HG03521 (cell line): ENCODE measurements around the gene ZNF142.
"Not testable (repeated sequence)": the region's sequence is repeated elsewhere in the genome, so short reads cannot be mapped to it uniquely, and the experiment has no call there.

Source experiments
- ATAC-seq: cut with Tn5 transposase; IDR thresholded peaks from one replicate; pipeline ENCODE4 v1.9.1; 2021; ENCODE audit warnings: mild to moderate bottlenecking, moderate library complexity; ENCODE audit not compliant: unreplicated experiment

Gene ZNF142

GRCh38 chr2:218659258-218659987, at the start of gene ZNF142, which contains the start of gene BCS1L:
ZNF142 (minus strand) TSS chr2:218659623; CDS start chr2:218656429, 3,194 bp downstream.
BCS1L (plus strand) TSS chr2:218659683; CDS start chr2:218660988, 1,305 bp downstream.
- peak; percentile 95 for ATAC-seq

DNA sequence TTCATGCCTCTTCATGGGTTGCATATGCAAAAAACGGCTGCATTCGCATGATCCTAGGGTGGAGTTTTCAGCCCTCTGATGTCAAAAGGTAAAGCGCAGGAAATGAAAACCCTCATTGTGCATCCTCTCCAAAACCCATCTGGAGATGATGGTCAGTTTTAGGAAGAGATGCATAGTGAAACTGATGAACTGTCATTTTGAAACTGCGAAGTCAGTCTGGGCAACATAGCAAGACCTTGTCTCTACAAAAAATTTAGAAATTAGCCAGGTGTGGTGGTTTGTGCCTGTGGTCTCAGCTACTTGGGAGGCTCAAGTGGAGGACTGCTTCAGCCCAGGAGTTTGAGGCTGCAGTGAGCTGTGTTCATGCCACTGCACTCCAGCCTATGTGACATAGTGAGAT, 48.7 kb upstream of the ZNF142 start:
- ATAC-seq, result no peak

GRCh38 chr2:218703341-218703740, 43.9 kb upstream of the ZNF142 start:
- no peak for ATAC-seq

DNA sequence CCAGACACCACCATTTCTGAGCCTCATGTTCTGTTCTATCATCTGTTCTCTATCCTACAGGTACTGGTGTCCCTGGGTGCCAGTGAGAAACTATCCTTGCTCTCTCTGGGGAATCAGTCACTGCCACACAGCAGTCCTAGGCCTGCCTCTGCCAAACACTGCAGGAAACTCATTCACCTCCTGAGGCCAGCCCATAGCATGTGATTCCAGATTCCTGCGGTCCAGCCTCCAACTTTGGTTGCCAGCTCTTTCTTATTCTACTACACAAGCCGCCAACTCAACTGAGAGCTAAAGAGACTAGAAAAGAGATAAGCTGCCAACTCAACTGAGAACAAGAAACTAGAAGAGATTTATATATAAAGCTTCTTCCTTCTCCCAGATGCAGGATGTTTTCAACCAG, 42.4 kb upstream of the ZNF142 start:
- ATAC-seq, result no peak

DNA sequence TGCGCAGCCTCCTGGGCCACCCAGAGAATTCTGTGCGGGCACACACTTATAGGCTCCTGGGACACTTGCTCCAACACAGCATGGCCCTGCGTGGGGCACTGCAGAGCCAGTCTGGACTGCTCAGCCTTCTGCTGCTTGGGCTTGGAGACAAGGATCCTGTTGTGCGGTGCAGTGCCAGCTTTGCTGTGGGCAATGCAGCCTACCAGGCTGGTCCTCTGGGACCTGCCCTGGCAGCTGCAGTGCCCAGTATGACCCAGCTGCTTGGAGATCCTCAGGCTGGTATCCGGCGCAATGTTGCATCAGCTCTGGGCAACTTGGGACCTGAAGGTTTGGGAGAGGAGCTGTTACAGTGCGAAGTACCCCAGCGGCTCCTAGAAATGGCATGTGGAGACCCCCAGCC, 39.5 kb upstream of the ZNF142 start:
- no peak for ATAC-seq

DNA sequence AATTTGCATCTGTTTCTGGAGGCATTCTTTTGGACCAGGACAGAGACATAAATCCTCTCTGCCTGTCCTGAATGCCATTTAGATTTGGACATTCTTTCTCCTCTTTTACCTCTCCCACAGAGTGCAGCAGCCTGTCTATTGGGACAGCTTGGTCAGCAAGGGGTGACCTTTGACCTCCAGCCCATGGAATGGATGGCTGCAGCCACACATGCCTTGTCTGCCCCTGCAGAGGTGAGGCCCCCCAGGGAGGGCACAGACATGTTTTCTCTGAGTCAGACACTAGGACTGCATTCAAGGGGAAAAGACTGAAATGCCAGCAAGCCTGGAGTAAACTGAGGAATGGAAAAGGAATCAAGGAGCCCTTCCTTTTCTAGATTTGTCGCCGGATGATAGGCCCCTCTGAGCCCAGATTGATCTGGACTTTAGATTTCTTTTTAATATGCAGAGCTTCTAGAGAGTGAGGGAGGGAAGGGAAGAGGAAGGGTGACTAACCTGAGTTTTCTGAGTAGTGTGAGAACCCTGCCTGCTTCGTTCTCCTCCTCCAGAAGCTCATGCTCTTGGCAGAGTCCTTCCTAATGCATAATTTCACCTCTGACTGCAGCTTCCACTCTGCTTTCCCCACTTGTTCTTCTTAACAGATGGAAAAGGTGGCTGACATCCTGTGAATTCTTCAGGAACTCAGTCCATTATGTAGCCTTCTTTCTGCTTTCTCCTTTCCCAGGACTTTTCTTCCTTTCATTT, 35.2 kb upstream of the ZNF142 start:
- no peak for ATAC-seq

GRCh38 chr2:218691234-218691633, 31.8 kb upstream of the ZNF142 start:
- no peak for ATAC-seq

DNA sequence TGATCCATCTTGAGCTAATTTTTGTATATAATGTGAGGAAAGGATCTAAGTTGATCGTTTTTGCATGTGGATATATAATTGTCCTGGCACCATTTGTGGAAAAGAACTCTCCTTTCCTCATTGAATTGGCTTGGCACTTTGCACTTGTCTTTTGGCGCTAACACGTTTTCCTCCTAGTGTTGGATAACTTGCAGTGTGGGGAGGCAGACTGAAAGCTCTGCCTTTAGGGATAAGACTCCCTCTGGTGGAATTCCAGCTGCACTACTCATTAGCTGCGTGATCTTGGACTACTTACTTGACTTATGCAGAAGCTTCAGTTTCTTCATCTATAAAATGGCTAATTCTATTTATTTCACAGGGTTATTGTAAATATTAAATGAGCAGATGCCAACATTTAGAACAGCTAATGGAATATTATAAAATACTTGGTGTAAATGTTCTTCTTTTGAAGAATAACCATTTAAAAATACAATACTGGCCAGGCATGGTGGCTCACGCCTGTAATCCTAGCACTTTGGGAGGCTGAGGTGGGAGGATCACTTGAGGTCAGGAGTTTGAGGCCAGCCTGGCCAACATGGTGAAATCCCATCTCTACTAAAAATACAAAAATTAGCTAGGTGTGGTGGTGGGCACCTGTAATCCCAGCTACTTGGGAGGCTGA, 28.1 kb upstream of the ZNF142 start:
- not testable (repeated sequence) for ATAC-seq

GRCh38 chr2:218680061-218680460, 20.6 kb upstream of the ZNF142 start:
- ATAC-seq, result no peak

- no peak for ATAC-seq
Measured at GRCh38 chr2:218679119-218679518, 19.7 kb upstream of the ZNF142 start.

DNA sequence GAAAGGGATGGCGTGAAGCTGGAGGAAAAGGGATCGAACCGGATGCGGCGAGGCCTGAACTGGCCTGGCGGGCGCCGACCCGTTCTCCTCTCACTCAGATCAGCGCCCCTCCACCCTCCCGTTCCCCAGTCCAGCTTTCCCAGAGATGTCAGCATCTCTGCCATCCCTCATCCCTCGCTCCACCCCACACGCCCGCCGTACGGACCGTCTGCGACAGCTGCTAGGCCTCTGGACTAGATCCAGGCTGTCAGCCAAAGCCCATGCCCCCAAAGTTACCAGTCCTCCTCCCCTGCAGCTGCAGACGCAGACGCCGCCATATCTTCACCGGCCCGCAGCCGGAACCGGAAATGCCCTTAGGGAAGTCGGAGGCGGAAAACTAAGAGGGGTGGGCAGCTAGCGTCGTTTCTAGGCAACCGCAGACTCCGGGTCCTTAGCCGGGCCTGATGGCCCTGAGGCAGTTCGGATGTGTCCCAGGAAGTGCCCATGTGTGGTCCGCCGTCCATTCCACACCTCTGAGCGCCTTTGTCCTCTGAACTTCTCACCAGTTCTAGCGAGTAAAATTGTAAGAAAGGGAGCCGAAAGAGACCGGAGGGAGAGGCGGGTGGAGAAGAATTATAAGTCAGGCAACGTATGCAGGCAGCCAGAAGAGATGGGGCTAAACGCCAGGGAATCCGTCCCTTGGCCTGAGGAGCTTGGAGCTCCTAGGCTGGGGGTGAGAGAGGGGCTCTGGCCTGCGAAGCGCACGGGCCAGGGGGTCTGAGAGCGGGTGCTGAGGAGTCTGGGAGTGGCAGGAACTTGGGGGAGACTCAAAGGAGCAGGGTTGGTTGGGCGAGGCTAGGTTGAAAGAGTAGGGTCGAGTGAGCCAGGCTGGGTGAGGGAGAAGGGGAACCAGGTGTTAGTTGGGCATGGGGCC, 12.5 kb upstream of the ZNF142 start, which contains the start of the genes RNF25 and STK36:
Gene RNF25 (minus strand): TSS at position 349 of the 913 bp plus-strand sequence. CDS start 32 bp downstream, at position 317.
Gene STK36 (plus strand): TSS at position 433 of the 913 bp plus-strand sequence. CDS start 744 bp downstream, outside the sequence.
- peak; percentile 96 for ATAC-seq

GRCh38 chr2:218671097-218671653, 11.8 kb upstream of the ZNF142 start:
- ATAC-seq, result no peak

- ATAC-seq, result no peak
Measured at GRCh38 chr2:218664653-218665052, 5.2 kb upstream of the ZNF142 start.

DNA sequence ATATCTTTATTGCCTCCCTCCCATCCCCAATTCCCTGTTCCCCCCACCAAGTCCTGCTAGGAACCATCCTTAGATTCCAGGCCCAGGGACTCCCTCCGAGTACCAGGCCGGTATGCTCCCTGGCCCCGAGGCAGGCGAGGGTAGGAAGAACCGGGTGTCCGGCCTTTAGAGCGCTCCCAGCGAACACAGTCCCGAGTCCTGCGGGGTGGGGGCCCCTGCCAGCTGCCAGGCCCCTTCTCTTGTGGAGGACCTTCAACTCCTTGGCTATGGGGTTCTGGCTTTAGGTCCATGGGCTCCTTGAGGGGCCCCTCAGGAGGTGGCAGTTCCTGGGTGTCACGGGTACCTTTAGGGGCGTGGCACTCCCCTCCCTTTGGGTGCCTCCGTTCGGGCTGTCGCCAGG, 4.5 kb upstream of the ZNF142 start:
- ATAC-seq, result no peak

DNA sequence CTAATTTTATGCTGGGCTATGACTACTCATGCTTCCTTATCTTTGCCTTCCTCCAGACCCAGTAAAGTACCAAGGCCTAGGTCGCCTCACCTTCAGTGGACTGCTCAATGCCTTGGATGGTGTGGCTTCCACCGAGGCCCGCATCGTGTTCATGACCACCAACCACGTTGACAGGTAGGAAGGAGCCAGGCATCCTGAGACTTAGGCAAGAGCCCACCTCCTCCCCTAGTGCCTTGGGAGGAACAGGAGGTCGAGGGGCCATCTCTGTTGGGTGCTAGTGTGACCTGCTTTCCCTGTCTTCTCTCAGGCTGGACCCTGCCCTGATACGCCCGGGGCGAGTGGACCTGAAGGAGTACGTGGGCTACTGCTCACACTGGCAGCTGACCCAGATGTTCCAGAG, 3.4 kb upstream of the ZNF142 start:
- no peak for ATAC-seq

- no peak for ATAC-seq
Measured at GRCh38 chr2:218662377-218662776, 3.0 kb upstream of the ZNF142 start.

GRCh38 chr2:218659988-218660358, 550 bp upstream of the ZNF142 start:
- no peak for ATAC-seq

DNA sequence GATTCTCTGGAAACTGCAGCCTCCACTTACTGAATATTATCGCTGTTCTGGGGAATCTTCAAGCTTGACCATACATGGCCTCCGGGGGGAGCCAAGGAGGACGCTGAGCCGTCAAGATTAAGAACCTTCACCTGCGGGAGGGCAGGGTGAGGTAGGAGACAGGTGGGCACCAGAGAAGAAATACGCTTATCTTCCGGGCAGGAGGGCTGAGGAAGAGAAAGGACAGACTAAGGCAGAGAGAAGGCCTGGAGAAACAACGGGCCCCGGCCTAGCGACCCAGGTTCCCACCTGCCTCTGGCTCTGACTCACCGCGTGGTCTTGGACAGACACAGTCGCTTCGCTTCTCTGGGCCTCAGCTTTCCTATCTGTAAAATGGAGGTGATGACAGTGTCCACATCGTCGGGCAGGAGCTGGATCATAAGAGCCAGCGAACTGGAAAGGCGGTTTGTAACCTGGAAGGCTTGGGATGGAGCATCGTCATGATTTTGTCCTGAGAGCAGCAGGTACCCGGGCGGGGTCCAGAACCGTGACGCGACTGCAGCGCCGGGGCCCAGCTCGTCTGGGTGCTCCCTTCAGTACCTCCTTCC, 659 bp downstream of the ZNF142 start:
- peak; percentile 32 for ATAC-seq

- no peak for ATAC-seq
Measured at GRCh38 chr2:218655751-218656150, 3.7 kb downstream of the ZNF142 start.

- no peak for ATAC-seq
Measured at GRCh38 chr2:218648787-218649100, 10.7 kb downstream of the ZNF142 start.
